ENCODE measurements around the gene PLXND1.

Gene PLXND1

GRCh38 chr3:129514110-129514509 is 92.4 kb downstream of the PLXND1 start:
- DNase-seq (ENCODE audit: low spot score) = no peak
- TF ChIP-seq CTCF (IDR thresholded peaks at IDR 0.05; ENCODE audit: extremely low read depth, insufficient read depth, missing control alignments) = no peak
- in situ Hi-C loops (cut with MboI; ENCODE audit: low pct_unique_long_range_greater_than_20kb, low sequenced_read_pairs, unreplicated experiment) = no loop called here

DNA sequence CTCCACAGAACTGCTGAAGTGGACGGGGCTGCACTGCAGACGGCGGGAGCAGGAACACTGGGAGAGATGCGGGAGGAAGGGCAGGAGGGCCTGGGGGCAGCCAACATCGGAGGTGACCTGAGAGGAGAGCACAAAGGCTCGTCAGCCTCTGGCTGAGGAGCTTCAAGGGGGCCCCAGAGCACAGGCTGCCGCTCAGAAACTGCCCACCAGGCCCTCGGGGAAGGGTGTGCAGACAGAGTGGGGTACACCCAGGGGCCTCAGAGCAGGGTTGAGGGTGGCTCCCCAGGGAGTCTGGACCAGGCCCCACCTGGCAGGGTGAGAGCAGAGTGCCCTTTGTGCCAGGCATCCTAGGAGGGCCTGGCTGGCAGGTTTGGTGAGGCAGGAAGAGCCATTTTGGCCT is 92.8 kb downstream of the PLXND1 start:
- no peak for TF ChIP-seq CTCF (IDR thresholded peaks at IDR 0.05; ENCODE audit: extremely low read depth, insufficient read depth, missing control alignments)
- DNase-seq (ENCODE audit: low spot score) = no peak
- in situ Hi-C loops (cut with MboI; ENCODE audit: low pct_unique_long_range_greater_than_20kb, low sequenced_read_pairs, unreplicated experiment) = no loop called here

DNA sequence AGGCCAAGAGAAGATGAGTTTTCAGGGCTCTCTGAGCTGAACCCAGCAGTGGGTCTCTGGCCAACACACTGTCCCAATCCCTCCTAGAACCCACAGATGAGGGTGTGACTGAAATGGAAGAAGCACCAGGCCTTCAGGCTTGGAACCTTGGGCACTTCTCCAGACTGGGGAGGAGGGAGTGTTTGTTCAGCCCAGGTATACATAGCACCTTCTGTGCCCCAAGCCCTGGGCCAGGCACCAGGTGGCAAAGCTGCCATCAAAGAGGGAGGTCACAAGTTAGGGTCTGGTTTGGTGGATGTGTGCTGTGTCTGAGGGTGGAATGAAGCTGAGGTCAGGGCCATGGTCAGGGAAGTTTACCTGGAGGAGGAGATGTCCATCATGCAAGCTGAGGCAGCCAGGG is 93.9 kb downstream of the PLXND1 start:
- TF ChIP-seq CTCF (IDR thresholded peaks at IDR 0.05; ENCODE audit: extremely low read depth, insufficient read depth, missing control alignments) = no peak
- in situ Hi-C loops (cut with MboI; ENCODE audit: low pct_unique_long_range_greater_than_20kb, low sequenced_read_pairs, unreplicated experiment) = no loop called here
- no peak for DNase-seq (ENCODE audit: low spot score)

DNA sequence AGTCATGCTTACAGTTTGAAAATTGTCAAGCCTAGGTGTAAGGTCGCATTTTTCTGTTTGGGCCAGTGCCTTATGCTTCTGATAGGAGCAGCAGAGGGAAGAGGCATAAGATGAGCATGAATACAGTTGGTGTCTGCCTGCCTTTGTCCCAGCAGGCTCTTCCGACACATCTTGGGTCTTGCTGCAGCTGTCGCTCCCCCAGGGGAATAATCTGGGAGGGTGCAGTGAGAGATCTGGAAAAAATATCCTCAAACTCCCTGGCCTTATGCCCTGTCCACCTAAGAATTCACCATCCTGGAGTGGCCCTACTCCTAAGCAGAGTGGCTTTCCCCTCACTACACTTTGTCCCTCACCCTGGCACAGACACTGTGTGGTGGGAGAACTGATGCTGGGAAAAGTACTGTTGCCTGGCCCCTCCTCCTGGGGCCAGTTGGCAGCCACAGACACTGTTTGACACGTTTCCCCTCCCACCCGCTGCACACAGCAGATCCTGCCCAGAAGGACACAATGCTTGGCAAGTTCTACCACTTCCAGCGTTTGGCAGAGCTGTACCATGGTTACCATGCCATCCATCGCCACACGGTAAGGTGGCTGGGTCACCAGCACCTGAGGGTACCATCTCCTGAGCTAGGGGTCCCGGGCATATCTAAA is 99.2 kb downstream of the PLXND1 start:
- no peak for DNase-seq (ENCODE audit: low spot score)
- in situ Hi-C loops (cut with MboI; ENCODE audit: low pct_unique_long_range_greater_than_20kb, low sequenced_read_pairs, unreplicated experiment) = no loop called here
- no peak for TF ChIP-seq CTCF (IDR thresholded peaks at IDR 0.05; ENCODE audit: extremely low read depth, insufficient read depth, missing control alignments)

DNA sequence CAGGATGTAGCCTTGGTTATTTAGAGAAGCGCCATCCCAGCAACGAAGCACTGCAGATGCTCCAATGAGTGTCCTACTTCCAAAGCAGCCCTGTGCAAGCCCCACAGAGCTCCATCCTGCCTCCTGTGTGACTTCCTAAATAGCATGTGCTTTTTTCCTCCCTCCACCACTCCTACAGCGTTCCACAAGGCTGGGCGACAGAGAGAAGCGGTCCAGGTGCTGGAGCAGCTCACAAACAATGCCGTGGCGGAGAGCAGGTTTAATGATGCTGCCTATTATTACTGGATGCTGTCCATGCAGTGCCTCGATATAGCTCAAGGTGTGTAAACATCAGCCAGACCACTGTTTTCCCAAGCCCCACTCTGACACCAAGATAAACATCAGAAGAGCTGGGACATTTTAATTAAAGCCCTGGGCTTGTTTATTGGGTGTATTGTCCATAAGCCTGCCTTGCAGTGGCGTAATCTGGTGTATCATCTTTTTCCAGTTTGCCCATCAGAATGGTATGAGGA is 100.2 kb downstream of the PLXND1 start:
- no peak for TF ChIP-seq CTCF (IDR thresholded peaks at IDR 0.05; ENCODE audit: extremely low read depth, insufficient read depth, missing control alignments)
- DNase-seq (ENCODE audit: low spot score) = no peak
- in situ Hi-C loops (cut with MboI; ENCODE audit: low pct_unique_long_range_greater_than_20kb, low sequenced_read_pairs, unreplicated experiment) = no loop called here

- in situ Hi-C loops (cut with MboI; ENCODE audit: low pct_unique_long_range_greater_than_20kb, low sequenced_read_pairs, unreplicated experiment) = no loop called here
- TF ChIP-seq CTCF (IDR thresholded peaks at IDR 0.05; ENCODE audit: extremely low read depth, insufficient read depth, missing control alignments) = no peak
- DNase-seq (ENCODE audit: low spot score) = no peak
Measured at GRCh38 chr3:129505341-129505740, 101.1 kb downstream of the PLXND1 start.

Data from GM13977 (cell line).